Breast epithelium (tissue), 3 donors: ENCODE measurements around the gene BMX.

Source experiments
- CTCF ChIP-seq, 3 donors: fragments of 450-650 bp; IDR thresholded peaks; one replicate each; pipeline ENCODE4 v1.5.1; 2016 to 2017; ENCODE audit warnings: antibody characterized with exemption in 3 of 3, mild to moderate bottlenecking in 3 of 3, moderate library complexity in 3 of 3
- POLR2A ChIP-seq: fragments of 450-650 bp; IDR thresholded peaks from one replicate; pipeline ENCODE4 v1.6.1; 2016; ENCODE audit warnings: antibody characterized with exemption, mild to moderate bottlenecking, moderate library complexity

- TF ChIP-seq CTCF (IDR thresholded peaks at IDR 0.05), result no peak
- TF ChIP-seq POLR2A, result no peak
These were observed 4.1 kb downstream of the BMX start for GRCh38 chrX:15504661-15505060.
